NCI-H1105 (cell line): Measurements from ENCODE around the gene PCSK2.

Experiments used
- DNase-seq: peaks from one replicate; lab custom pipeline; 2025; lab: John Stamatoyannopoulos, UW

PCSK2 gene

GRCh38 chr20:17445543-17445942 lies 218.7 kb downstream of the PCSK2 start:
- DNase-seq: no peak

- no peak for DNase-seq
Observed at GRCh38 chr20:17446171-17446570, 219.3 kb downstream of the PCSK2 start.

- no peak for DNase-seq
Observed at GRCh38 chr20:17448071-17448470, 221.2 kb downstream of the PCSK2 start.

- no peak for DNase-seq
Observed at GRCh38 chr20:17449031-17449430, 222.2 kb downstream of the PCSK2 start.

- DNase-seq: no peak
Observed at GRCh38 chr20:17452441-17452840, 225.6 kb downstream of the PCSK2 start.

GRCh38 chr20:17453592-17453991 lies 226.8 kb downstream of the PCSK2 start:
- DNase-seq: no peak

GRCh38 chr20:17456279-17456678 lies 229.4 kb downstream of the PCSK2 start:
- no peak for DNase-seq

- DNase-seq: no peak
Observed at GRCh38 chr20:17457079-17457478, 230.2 kb downstream of the PCSK2 start.

GRCh38 chr20:17457588-17458190 lies 230.8 kb downstream of the PCSK2 start:
- DNase-seq: no peak

- DNase-seq: no peak
Observed at GRCh38 chr20:17460119-17460518, 233.3 kb downstream of the PCSK2 start.

GRCh38 chr20:17461941-17462340 lies 235.1 kb downstream of the PCSK2 start:
- DNase-seq: no peak

GRCh38 chr20:17463711-17464110 lies 236.9 kb downstream of the PCSK2 start:
- no peak for DNase-seq

- no peak for DNase-seq
Observed at GRCh38 chr20:17465236-17465635, 238.4 kb downstream of the PCSK2 start.

- DNase-seq: no peak
Observed at GRCh38 chr20:17466641-17467040, 239.8 kb downstream of the PCSK2 start.

GRCh38 chr20:17467120-17467655 lies 240.3 kb downstream of the PCSK2 start:
- no peak for DNase-seq

- no peak for DNase-seq
Observed at GRCh38 chr20:17468073-17468840, 241.4 kb downstream of the PCSK2 start.

GRCh38 chr20:17469246-17470030 lies 242.6 kb downstream of the PCSK2 start:
- no peak for DNase-seq

- DNase-seq: no peak
Observed at GRCh38 chr20:17470521-17470920, 243.7 kb downstream of the PCSK2 start.

- no peak for DNase-seq
Observed at GRCh38 chr20:17470973-17471372, 244.1 kb downstream of the PCSK2 start.

- DNase-seq: peak; percentile 82
Observed at GRCh38 chr20:17471606-17472187, 244.9 kb downstream of the PCSK2 start.

- DNase-seq: no peak
Observed at GRCh38 chr20:17473659-17474058, 246.8 kb downstream of the PCSK2 start.

GRCh38 chr20:17479063-17479657 lies 252.3 kb downstream of the PCSK2 start:
- DNase-seq: no peak
